HG03469 (cell line): ENCODE data around the gene SKOR2.

Experiments
- ATAC-seq: cut with Tn5 transposase; IDR thresholded peaks from one replicate; pipeline ENCODE4 v1.9.1; 2021; ENCODE audit warnings: mild to moderate bottlenecking, moderate library complexity, moderate number of reproducible peaks; ENCODE audit not compliant: unreplicated experiment

SKOR2 gene

GRCh38 chr18:47260924-47261701 is 9.7 kb upstream of the SKOR2 start:
- no peak for ATAC-seq

- ATAC-seq = no peak
Observed at GRCh38 chr18:47260120-47260923, 8.9 kb upstream of the SKOR2 start.

- no peak for ATAC-seq
Observed at GRCh38 chr18:47254341-47254939, 3.0 kb upstream of the SKOR2 start.

- ATAC-seq = no peak
Observed at GRCh38 chr18:47253101-47253654, 1.7 kb upstream of the SKOR2 start.

GRCh38 chr18:47250391-47251046 is 941 bp downstream of the SKOR2 start:
- no peak for ATAC-seq

- no peak for ATAC-seq
Observed at GRCh38 chr18:47249314-47249981, 2.0 kb downstream of the SKOR2 start.

GRCh38 chr18:47248604-47249313 is 2.7 kb downstream of the SKOR2 start:
- ATAC-seq = no peak

- no peak for ATAC-seq
Observed at GRCh38 chr18:47248115-47248603, 3.3 kb downstream of the SKOR2 start.

- ATAC-seq = no peak
Observed at GRCh38 chr18:47247416-47248114, 3.9 kb downstream of the SKOR2 start.

- ATAC-seq = no peak
Observed at GRCh38 chr18:47247036-47247415, 4.4 kb downstream of the SKOR2 start.

GRCh38 chr18:47246027-47246971 is 5.2 kb downstream of the SKOR2 start:
- no peak for ATAC-seq

- ATAC-seq = no peak
Observed at GRCh38 chr18:47244086-47244485, 7.4 kb downstream of the SKOR2 start.

- ATAC-seq = no peak
Observed at GRCh38 chr18:47235096-47235495, 16.4 kb downstream of the SKOR2 start.

- no peak for ATAC-seq
Observed at GRCh38 chr18:47226660-47227059, 24.8 kb downstream of the SKOR2 start.

GRCh38 chr18:47215554-47216138 is 35.8 kb downstream of the SKOR2 start:
- ATAC-seq = no peak

GRCh38 chr18:47209171-47209570 is 42.3 kb downstream of the SKOR2 start:
- no peak for ATAC-seq

- no peak for ATAC-seq
Observed at GRCh38 chr18:47206945-47207637, 44.4 kb downstream of the SKOR2 start.
